Measurements from ENCODE around the gene PHACTR4. TPM values are rescaled to one million over a fixed set of nuclear protein-coding genes. Genes with fewer than 3 reads are reported as not detected.

PHACTR4 gene
- total and polyA plus RNA-seq, 2 of the 13 experiments (the other 11 are each of a cell fraction or from before 2014, with no cell fraction given) = 13.9 to 17.1 TPM

GRCh38 chr1:28518000-28518744, 148.6 kb downstream of the PHACTR4 start (continued):
- TF ChIP-seq HBP1 (CRISPR knock-in tag; IDR thresholded peaks at IDR 0.05; ENCODE audit: low read depth) (0 out of 2 replicates have a peak, but pooled peaks have one; percentile 76), TERF1 (CRISPR knock-in tag; IDR thresholded peaks at IDR 0.05) (no peak), ZBTB3 (CRISPR knock-in tag; IDR thresholded peaks at IDR 0.05; ENCODE audit: borderline replicate concordance, low read depth) (peak; percentile 46; the same call in 1 of the 2 replicates), ZNF136 (CRISPR knock-in tag; IDR thresholded peaks at IDR 0.05; ENCODE audit: low read depth) (no peak), ZHX2 (IDR thresholded peaks at IDR 0.05; ENCODE audit: low read depth) (no peak), ZHX2 (CRISPR knock-in tag; IDR thresholded peaks at IDR 0.05; ENCODE audit: borderline replicate concordance) (no peak), KDM3A (CRISPR knock-in tag; IDR thresholded peaks at IDR 0.05; ENCODE audit: low read depth) (peak; percentile 87; the same call in 1 of the 2 replicates), ZNF362 (CRISPR knock-in tag; IDR thresholded peaks at IDR 0.05; ENCODE audit: borderline replicate concordance) (no peak), DPF2 (CRISPR knock-in tag; IDR thresholded peaks at IDR 0.05; ENCODE audit: borderline replicate concordance, low read depth) (no peak), PLSCR1 (CRISPR knock-in tag; IDR thresholded peaks at IDR 0.05; ENCODE audit: borderline replicate concordance) (no peak), SIN3B (IDR thresholded peaks at IDR 0.05; ENCODE audit: low read length) (peak; percentile 75), ZNF761 (CRISPR knock-in tag; conservative IDR thresholded peaks at IDR 0.05) (no peak), PATZ1 (CRISPR knock-in tag; IDR thresholded peaks at IDR 0.05) (peak; percentile 93)
